ENCODE data around the gene RPL22.

- no peak for TF ChIP-seq CTCF (IDR thresholded peaks at IDR 0.05 in 8 of 11, conservative IDR thresholded peaks at IDR 0.05 in 3 of 11)
- TF ChIP-seq POLR2AphosphoS5 (IDR thresholded peaks at IDR 0.05), result no peak
Observed at GRCh38 chr1:6157132-6157527, 42.3 kb downstream of the RPL22 start.

All from spleen (tissue), 7 donors.